ENCODE measurements around the gene ANKRD63. TPM values are rescaled to one million over a fixed set of nuclear protein-coding genes. Genes with fewer than 3 reads are reported as not detected.
A peak's percentile ranks its signal among the peaks of the same experiment; 100 is the strongest.

Gene ANKRD63
- total and polyA plus RNA-seq, 2 of the 13 experiments (the other 11 are each of a cell fraction or from before 2014, with no cell fraction given): not detected

DNA sequence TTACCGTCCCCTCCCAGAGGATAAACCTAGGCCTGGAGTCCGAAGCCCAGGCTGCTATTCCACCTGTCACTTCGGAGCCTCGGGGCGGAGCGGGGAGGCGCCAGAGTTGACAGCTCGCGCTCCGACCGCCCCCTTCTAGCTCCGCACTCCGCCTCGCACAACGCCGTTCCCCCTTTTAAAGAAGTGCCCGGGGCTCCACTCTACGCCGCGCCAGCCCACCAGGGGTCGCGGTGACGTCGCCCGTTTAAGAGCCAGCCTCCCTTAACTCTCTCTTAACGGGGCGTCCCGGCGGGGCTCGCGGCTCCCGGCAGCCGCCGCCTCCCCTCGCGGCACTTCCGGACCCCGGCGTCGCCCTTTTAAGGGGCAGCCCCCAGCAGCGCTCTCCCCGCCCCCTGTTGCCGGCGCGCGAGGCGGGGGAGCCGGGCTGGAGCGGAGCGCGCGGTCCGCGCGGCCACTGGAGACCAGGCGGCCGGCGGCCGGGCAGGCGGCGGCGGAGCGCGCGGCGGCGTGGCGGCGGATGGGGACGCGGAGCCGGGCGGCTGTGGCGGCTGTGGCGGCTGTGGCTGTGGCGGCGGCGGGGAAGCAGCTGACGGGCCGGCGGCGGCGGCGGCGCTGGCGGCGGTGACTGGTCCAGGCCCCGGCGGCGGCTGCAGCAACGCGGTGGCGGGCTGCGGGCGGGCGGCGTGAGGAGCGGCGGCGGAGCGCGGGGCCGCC is 40.5 kb upstream of the ANKRD63 start, which contains the start of gene INAFM2 (continued):
- TF ChIP-seq, protein P1, sequence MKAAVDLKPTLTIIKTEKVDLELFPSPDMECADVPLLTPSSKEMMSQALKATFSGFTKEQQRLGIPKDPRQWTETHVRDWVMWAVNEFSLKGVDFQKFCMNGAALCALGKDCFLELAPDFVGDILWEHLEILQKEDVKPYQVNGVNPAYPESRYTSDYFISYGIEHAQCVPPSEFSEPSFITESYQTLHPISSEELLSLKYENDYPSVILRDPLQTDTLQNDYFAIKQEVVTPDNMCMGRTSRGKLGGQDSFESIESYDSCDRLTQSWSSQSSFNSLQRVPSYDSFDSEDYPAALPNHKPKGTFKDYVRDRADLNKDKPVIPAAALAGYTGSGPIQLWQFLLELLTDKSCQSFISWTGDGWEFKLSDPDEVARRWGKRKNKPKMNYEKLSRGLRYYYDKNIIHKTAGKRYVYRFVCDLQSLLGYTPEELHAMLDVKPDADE (CRISPR knock-in tag; IDR thresholded peaks at IDR 0.05): no peak
- TF ChIP-seq RBAK (CRISPR knock-in tag; IDR thresholded peaks at IDR 0.05) (no peak), ZNF678 (CRISPR knock-in tag; IDR thresholded peaks at IDR 0.05) (no peak), ZNF207 (IDR thresholded peaks at IDR 0.05; ENCODE audit: borderline replicate concordance) (no peak), RARG (CRISPR knock-in tag; IDR thresholded peaks at IDR 0.05; ENCODE audit: low read depth) (no peak), CCDC6 (CRISPR knock-in tag; IDR thresholded peaks at IDR 0.05) (peak; percentile 70; the same call in 1 of the 2 replicates), SOX13 (IDR thresholded peaks at IDR 0.05) (no peak), SOX13 (CRISPR knock-in tag; conservative IDR thresholded peaks at IDR 0.05 in 1 of 2, IDR thresholded peaks at IDR 0.05 in 1 of 2) (no peak), ZNF660 (CRISPR knock-in tag; IDR thresholded peaks at IDR 0.05; ENCODE audit: borderline replicate concordance, low read depth) (no peak), ELF4 (CRISPR knock-in tag; IDR thresholded peaks at IDR 0.05; ENCODE audit: borderline replicate concordance) (no peak), RAD51 (IDR thresholded peaks at IDR 0.05; ENCODE audit: borderline replicate concordance) (no peak), ZNF354B (CRISPR knock-in tag; IDR thresholded peaks at IDR 0.05) (no peak), ZNF234 (CRISPR knock-in tag; conservative IDR thresholded peaks at IDR 0.05) (no peak), SP140L (CRISPR knock-in tag; IDR thresholded peaks at IDR 0.05; ENCODE audit: borderline replicate concordance) (no peak), FOXJ3 (CRISPR knock-in tag; IDR thresholded peaks at IDR 0.05; ENCODE audit: borderline replicate concordance) (no peak), PAF1 (CRISPR knock-in tag; IDR thresholded peaks at IDR 0.05) (no peak), XRCC5 (optimal IDR thresholded peaks at IDR 0.05; ENCODE audit: low read length) (no peak)
- TF ChIP-seq, protein P2, sequence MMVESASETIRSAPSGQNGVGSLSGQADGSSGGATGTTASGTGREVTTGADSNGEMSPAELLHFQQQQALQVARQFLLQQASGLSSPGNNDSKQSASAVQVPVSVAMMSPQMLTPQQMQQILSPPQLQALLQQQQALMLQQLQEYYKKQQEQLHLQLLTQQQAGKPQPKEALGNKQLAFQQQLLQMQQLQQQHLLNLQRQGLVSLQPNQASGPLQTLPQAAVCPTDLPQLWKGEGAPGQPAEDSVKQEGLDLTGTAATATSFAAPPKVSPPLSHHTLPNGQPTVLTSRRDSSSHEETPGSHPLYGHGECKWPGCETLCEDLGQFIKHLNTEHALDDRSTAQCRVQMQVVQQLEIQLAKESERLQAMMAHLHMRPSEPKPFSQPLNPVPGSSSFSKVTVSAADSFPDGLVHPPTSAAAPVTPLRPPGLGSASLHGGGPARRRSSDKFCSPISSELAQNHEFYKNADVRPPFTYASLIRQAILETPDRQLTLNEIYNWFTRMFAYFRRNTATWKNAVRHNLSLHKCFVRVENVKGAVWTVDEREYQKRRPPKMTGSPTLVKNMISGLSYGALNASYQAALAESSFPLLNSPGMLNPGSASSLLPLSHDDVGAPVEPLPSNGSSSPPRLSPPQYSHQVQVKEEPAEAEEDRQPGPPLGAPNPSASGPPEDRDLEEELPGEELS (CRISPR knock-in tag; IDR thresholded peaks at IDR 0.05): no peak; the same call in 1 of the 2 replicates
- TF ChIP-seq, protein P3, sequence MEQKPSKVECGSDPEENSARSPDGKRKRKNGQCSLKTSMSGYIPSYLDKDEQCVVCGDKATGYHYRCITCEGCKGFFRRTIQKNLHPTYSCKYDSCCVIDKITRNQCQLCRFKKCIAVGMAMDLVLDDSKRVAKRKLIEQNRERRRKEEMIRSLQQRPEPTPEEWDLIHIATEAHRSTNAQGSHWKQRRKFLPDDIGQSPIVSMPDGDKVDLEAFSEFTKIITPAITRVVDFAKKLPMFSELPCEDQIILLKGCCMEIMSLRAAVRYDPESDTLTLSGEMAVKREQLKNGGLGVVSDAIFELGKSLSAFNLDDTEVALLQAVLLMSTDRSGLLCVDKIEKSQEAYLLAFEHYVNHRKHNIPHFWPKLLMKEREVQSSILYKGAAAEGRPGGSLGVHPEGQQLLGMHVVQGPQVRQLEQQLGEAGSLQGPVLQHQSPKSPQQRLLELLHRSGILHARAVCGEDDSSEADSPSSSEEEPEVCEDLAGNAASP (CRISPR knock-in tag; IDR thresholded peaks at IDR 0.05; ENCODE audit: borderline replicate concordance): peak; percentile 48; the same call in 1 of the 2 replicates
- TF ChIP-seq, protein P4, sequence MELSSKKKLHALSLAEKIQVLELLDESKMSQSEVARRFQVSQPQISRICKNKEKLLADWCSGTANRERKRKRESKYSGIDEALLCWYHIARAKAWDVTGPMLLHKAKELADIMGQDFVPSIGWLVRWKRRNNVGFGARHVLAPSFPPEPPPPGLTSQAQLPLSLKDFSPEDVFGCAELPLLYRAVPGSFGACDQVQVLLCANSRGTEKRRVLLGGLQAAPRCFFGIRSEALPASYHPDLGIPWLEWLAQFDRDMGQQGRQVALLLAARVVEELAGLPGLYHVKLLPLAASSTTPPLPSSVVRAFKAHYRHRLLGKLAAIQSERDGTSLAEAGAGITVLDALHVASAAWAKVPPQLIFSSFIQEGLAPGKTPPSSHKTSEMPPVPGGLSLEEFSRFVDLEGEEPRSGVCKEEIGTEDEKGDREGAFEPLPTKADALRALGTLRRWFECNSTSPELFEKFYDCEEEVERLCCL (CRISPR knock-in tag; IDR thresholded peaks at IDR 0.05; ENCODE audit: borderline replicate concordance): no peak
- TF ChIP-seq, protein P5, sequence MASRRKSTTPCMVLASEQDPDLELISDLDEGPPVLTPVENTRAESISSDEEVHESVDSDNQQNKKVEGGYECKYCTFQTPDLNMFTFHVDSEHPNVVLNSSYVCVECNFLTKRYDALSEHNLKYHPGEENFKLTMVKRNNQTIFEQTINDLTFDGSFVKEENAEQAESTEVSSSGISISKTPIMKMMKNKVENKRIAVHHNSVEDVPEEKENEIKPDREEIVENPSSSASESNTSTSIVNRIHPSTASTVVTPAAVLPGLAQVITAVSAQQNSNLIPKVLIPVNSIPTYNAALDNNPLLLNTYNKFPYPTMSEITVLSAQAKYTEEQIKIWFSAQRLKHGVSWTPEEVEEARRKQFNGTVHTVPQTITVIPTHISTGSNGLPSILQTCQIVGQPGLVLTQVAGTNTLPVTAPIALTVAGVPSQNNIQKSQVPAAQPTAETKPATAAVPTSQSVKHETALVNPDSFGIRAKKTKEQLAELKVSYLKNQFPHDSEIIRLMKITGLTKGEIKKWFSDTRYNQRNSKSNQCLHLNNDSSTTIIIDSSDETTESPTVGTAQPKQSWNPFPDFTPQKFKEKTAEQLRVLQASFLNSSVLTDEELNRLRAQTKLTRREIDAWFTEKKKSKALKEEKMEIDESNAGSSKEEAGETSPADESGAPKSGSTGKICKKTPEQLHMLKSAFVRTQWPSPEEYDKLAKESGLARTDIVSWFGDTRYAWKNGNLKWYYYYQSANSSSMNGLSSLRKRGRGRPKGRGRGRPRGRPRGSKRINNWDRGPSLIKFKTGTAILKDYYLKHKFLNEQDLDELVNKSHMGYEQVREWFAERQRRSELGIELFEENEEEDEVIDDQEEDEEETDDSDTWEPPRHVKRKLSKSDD (CRISPR knock-in tag; IDR thresholded peaks at IDR 0.05; ENCODE audit: low read depth): no peak
